Tibial nerve (tissue), 4 donors: Measurements from ENCODE around the gene ASPDH.

Experiments
- CTCF ChIP-seq, 5 experiments: fragments of 200-600 bp in 3 of 5; fragments of 450-650 bp in 2 of 5; sonication (generic) in 3 of 5; IDR thresholded peaks; one replicate each; pipeline ENCODE4 v1.5.1; 2016 to 2019; ENCODE audit warnings: antibody characterized with exemption in 5 of 5, mild to moderate bottlenecking in 3 of 5, moderate library complexity in 2 of 5
- EP300 ChIP-seq, 2 donors: sonication (generic); formaldehyde crosslinking; IDR thresholded peaks; one replicate each; pipeline ENCODE4 v1.6.1; 2017; ENCODE audit warnings: antibody characterized with exemption in 2 of 2, mild to moderate bottlenecking in 1 of 2
- POLR2A ChIP-seq, 2 donors: fragments of 450-650 bp; IDR thresholded peaks; one replicate each; pipeline ENCODE4 v1.6.1; 2017; ENCODE audit warnings: antibody characterized with exemption in 2 of 2, mild to moderate bottlenecking in 2 of 2, moderate library complexity in 2 of 2

GRCh38 chr19:50557009-50557613 is 43.4 kb upstream of the ASPDH start:
- TF ChIP-seq POLR2A (IDR thresholded peaks at IDR 0.05) = no peak
- no peak for TF ChIP-seq CTCF (IDR thresholded peaks at IDR 0.05)
- no peak for TF ChIP-seq EP300 (IDR thresholded peaks at IDR 0.05)
